ENCODE measurements around the gene CLEC11A. TPM values are rescaled to one million over a fixed set of nuclear protein-coding genes. Genes with fewer than 3 reads are reported as not detected.

The CLEC11A gene, protein sequence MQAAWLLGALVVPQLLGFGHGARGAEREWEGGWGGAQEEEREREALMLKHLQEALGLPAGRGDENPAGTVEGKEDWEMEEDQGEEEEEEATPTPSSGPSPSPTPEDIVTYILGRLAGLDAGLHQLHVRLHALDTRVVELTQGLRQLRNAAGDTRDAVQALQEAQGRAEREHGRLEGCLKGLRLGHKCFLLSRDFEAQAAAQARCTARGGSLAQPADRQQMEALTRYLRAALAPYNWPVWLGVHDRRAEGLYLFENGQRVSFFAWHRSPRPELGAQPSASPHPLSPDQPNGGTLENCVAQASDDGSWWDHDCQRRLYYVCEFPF
- polyA plus RNA-seq (ENCODE audit: insufficient read length): 21.5 TPM

DNA sequence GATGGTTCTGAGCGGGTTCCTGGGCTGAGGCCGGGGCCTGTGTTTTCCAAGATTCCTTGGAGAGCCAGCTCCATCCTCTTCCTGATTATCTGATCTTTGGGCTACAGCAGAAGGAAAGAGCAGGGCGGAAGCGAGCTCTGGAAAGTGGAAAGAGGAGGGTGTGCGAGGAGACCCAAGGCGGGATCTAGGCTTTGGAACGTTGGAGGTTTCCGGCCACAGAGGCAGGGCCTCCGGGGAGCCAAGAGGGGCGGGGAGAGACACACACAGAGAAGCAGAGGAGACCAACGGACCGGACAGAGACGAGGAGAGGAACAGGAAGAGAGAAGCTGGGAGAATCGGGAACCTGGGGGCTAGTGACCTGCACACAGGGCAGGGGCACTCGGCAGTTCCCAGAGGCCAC is at the start of gene CLEC11A:
Gene CLEC11A (plus strand): TSS at position 296 of the 400 bp plus-strand sequence. CDS start 162 bp downstream, outside the sequence.
- peak; percentile 79 for DNase-seq

DNA sequence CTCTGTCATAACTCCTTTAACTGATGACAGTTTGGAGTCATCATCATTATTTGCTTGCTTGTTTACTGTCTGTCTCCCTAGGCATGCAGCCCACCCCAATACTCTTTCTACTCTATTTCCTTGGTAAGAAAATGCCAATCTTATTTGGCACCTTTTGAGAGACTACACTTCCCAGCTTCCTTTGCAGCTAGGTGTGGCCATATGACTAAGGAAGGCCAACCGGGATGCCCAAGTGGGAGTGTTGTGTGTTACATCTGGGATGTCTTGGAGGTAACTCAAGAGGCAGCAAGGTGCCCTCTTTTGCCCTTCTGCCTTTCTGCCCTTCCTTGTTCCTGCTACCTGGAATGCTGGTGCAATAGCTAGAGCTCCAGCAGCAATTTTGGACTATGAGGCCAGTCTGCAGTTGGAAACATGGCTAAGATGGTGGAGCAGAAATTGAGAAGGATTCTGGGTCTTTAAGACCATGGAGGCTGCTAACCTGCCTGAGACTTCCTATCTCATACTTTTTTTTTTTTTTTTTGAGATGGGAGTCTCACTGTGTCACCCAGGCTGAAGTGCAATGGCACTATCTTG is 46.5 kb upstream of the CLEC11A start:
- no peak for DNase-seq

DNA sequence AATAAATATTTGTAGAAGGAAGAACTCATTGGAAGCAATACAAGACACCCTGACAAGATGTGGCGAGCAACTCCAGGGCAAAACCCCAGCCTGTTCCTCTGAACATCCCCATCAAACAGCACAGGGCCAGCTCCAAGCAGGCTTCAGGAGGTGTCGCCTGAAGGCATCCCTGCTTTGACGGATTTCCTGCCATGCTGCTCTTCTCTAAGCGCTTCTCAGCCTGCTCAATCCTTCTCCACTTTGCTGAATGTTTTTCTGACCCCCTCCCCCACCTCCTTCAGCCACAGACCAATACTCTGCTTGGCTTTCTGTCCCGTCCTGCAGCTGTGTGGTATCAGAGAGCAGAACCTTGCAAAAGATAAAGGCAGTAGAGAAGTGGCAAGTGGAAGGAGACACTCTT is 45.5 kb upstream of the CLEC11A start:
- no peak for DNase-seq

DNA sequence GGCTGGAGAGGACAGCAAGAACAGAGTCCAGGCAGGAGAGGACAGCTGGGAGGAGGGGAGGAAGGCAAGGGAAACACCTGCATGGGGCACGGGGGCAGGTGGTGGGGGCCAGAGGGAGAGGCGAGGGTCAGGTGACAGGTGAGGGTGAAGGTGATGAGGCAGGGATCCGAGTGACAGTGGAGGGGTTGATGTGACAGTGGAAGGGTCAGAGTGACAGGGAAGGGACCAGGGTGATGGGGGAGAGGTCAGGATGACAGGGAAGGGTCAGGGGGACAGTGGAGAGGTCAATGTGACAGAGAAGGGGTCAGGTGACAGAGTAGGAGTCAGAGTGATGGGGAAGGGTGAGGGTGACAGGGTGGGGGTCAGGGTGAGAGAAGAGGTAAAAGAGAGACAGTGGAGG is 44.8 kb upstream of the CLEC11A start:
- DNase-seq: no peak

DNA sequence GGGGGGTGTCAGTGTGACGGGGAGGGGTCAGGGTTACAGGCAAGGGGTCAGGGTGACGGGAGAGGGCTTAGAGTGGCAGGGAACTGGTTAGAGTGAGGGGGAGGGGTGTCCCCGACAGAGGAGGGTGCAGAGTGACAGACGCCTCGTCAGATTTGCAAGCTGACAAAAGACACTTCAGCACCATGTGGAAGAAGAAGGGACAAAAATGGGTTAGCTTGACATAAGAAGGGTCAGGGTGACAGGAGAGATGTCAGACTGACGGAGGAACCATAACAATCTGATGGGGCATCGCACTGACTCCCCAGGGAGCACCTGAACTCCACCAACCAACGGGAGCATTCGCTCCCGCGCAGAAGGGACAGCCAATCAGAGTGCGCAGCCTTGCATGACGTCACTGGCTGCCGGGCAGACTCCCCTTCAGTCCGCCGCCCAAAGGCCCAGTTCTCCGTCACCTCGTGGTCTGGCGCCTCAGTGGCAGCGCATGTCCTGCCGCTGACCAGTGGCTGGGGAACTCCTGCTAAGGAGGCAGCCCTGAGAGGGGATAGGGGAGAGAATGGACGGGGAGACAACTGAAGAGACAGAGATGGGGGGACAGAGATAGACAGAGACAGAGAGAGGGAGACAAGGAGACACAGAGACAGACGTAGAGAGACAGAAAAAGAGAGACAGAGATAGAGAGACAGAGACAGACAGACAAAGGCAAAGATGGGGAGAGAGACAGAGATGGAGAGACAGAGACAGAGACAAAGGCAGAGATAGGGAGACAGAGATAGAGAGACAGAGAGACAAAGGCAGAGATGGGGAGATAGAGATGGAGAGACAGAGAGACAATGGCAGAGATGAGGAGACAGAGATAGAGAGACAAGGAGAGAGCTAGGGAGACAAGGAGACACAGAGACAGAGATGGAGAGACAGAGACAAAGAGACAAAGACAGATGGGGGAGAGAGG is 43.7 kb upstream of the CLEC11A start:
- peak; percentile 73 for DNase-seq

DNA sequence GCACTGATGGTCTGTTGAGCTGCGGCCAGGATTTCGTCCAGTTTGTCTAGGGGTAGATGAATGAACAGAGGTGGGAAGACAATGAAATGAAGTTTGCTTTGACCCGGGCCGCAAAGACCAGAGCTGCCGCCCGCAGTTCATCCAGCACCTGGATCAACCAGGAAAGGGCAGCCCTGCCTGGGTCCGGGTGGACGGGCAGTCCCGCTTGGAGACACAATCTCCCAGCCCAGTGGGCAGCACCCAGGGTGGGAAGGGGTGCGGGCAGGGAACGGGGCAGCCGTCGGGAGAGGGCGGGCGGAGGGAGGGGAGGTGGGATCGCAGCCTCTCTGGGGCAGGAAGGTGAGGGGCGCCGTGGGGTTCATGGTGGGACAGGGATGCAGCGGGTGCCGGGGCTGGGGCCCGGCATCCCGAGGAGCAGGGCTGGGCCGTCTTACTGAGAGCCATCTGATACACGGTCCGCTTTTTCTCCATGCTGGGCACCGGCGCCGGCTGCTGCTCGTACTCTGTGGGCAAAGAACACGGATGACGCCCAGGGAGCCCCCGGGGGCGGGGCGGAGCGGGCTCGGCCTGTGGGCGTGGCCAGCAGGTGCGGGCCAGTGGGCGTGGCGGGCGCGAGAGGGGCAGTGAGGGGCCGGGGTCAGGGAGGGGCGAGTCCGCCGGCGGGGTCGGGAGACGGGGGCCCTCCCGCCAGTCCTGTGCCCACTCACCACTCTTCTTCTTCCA is 36.7 kb upstream of the CLEC11A start:
- DNase-seq: no peak

DNA sequence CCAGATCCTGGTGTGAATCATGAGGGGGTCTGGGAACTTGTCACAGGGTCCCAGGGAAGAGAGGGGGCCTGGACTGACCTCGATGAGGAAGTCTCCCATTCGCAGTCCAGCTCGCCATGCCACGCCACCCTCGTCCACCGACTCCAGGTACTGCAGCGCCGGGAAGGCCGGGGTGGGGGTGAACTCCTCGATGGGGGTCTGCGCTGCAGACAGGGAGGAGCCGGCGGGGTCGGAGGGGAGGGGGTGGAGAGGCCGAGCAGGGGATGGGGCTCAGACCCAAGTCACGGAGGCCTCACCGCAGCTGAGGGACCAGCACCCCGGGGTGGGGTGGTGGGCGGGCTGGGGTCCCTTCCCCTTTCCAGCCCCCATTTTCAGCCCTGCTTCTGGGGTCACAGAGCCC is 34.4 kb upstream of the CLEC11A start:
- no peak for DNase-seq

DNA sequence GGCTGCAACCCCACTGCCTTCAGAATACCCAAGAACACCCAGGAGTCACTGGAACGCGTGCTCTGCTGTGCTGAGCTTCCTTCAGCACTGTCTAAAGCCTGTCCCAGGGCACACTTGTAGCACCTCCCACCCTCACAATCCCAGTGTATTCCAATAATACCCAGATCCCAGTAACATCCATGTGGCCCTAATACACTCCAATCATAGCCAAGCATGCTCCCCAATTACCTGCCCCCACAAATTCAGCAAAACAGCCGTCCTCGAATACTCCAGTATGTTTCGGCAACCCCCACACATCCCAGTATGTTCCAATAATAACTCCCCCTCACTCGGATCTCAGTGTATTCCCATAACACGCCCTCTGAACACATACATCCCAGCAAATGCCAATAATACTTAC is 32.7 kb upstream of the CLEC11A start:
- no peak for DNase-seq

DNA sequence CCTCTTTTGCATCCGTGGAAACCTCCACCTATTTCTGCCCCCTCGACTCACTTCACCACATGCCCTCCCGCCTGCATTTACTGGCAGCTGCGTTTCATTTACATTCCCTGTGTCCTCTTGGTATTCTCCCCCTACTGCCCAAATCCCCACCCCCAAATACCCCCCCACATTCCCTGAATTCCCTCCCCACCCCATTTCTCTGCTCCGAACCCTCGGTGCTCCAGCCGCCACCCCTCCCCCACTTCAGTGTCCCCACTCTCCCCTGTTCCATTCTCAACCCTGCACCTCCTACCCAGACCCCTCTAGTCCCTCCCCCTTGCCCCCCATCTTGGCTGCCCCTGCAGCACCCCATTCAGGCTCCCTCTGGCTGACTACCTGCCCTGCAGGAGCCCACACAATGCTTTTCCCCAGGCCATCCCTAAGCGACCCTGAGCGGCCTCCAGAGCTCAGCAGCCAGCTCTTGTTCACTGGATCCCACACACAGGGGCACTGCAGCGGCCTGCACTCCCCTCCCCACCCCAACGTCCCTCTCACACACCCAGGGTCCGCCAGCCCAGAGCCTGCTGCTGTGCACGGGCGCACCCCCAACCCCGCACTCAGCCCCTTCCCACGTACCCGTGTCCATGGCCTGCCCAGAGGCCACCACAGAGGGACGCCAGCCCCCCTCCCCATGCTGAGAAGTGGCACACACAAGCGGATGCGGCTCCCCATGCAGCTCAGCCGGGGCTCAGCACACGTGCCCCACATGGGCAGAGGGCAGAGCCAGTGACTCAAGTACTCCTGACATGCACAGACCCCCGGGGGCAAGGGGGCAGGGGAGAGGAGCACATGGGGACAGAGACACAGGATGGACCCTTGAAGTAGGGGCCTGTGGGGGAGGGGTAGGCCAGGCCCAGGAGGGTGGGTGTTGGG is 29.8 kb upstream of the CLEC11A start:
- DNase-seq: no peak

DNA sequence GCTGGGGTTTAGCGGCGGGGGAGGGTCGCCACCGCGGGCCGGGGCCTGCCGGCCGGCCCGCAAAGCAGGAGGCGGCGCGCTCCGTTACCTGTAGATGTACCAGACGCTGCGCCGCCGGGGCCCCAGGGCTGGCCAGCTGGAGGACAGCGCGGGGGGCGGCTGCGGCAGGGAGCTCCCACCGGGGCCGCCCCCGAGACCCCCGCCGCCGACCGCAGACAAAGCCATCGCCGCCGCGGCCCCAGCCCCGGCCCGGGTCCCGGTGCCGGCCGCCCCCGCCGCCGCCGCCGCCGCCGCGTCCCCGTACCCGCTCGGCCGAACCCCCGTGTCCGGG is 28.4 kb upstream of the CLEC11A start:
- DNase-seq: no peak

DNA sequence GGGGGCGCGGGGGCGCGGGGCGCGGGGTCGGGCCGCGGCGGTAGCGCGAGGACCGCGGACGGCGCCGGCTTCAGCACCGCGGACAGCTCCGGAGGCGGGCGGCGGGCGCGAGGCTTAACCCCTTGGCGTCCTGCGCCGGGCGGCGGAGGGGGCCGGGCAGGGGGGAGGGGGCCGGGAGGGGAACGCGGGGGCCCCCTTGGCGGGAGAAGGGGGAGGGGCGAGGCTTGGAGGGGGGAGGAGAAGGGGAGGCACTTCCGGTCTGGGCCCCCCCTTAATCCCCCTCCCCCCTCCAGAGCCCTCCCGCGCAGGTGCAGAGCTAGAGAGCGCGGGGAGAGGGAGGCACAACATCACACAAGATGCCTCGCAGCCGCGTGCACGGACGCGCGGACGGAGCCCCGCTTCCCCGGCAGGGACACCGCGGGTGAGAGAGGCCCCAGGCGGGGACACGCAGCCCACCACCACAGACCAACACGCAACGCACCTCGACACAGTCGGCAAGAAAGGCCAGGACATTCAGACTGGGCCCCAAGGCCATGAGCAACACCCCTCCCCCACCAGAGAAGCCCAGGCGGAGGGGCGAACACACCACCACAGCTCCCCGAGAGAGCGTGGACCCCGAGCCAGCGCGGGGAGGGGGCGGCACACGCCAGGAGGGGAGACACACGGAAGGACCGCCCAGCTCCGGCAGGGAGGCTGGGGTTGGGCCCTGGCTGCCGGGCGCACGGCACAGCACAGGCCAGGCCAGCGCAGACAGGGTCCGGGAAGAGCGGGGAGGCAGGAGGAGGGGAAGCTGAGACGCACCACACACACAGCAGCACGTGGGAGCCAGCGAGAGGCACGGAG is 27.7 kb upstream of the CLEC11A start:
- peak; percentile 19 for DNase-seq

DNA sequence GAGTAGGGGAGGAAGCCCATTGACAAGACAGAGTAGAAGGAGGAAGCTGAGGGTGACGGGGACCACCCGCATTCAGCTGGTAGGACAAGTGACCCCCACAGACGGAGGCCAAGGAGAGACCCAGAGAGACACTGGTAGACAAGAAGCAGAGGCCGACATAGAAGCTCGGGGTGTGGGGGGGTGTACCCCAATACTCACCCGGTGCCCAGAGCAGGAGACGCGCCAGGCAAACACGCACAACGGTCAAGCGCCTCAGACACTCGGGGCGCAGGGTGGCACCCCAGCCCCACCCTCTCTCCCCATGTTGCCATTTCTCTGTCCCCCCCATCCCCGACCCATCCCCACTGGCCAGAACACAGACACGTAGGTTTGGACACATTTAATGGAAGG is 27.1 kb upstream of the CLEC11A start:
- DNase-seq: no peak

DNA sequence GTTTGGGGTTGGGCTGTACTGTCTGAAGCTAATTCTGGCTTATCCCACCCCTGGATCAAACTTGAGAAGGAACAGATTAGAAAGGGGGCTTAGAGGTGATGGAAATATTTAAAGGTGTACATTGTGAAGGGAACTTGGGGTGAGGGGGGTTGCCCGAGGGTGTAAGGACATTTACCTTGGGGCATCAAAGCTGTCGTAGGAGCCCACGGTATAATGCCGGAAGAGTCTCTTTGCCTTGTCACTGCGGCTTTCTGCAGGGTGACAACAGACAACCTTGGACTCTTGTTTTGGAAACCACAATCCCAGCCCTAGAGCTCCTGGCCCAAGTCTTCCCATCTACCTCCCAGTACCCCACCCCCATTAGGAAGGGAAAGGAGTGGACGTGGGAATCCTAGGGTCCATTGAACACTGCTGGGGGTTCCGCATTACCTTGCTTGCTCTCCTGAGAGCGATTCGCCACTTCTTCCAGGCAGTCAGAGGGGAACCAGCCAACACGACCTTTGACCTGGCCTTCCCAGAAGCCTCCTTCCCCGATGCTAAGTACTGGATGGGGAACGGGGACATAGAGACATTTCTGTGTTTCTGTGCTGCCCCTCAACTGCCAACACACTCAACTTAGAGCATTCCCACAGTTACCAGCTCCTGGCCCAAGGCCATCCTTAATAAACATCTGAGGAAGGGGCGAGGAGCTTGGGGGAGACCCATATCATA is 25.6 kb upstream of the CLEC11A start:
- DNase-seq: no peak

DNA sequence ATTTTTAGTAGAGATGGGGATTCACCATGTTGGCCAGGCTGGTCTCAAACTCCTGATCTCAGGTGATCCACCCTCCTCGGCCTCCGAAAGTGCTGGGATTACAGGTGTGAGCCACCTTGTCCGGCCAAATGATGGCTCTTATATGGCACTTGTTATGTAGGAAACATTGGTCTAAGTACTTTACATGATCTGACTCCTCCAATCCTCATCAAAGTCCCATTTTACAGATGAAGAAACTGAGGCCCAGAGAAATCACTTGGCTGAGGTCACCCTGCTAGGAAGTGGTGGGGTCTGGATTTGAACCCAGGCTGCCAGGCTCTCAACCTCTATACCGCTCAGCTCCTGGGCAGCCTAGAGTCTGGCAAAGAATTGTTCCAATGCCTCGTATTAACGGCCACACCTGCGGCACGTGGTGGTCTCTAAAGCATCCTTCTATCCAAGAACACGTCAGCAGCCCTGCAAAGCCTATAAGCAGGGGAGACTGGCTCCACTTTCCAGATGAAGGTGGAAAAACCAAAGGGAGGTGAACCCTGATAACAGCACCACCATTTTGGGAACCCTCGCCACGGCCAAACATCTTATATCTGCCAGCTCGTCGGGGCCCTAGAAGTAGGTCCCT is 21.7 kb upstream of the CLEC11A start:
- no peak for DNase-seq

DNA sequence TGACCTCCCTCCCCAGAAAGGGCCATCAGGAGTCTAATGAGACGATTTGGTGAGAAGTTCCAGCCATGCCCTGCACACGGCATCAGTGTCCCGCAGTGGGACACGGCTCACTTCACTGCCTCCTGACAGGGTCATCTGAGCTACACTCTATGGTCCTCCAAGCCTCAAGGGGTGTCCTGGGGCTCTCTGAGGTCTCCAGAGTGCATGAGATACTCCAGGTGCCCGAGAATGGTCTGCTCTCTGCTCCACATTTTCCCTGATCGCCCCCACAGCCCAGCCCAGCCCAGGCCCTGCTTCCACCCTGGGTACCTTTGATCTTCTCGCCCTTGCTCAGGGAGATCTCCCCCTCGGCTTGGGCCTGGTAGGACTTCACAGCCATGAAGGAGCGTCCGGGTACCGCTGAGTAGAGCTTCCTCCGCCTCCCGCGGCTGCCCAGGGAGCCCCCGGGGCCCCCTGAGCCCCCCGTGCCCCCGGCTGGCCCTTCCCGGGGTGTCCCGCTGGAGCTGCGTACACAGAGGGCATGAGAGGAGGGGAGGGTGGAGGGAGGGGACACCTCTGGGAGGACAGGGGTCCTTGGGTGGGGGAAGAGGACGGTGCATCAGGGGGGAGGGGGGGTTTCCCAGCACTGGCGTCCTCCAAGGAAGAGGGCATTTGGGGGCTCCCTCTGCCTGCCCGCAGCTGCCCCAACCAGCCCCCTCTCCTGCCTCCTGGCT is 20.9 kb upstream of the CLEC11A start:
- no peak for DNase-seq

DNA sequence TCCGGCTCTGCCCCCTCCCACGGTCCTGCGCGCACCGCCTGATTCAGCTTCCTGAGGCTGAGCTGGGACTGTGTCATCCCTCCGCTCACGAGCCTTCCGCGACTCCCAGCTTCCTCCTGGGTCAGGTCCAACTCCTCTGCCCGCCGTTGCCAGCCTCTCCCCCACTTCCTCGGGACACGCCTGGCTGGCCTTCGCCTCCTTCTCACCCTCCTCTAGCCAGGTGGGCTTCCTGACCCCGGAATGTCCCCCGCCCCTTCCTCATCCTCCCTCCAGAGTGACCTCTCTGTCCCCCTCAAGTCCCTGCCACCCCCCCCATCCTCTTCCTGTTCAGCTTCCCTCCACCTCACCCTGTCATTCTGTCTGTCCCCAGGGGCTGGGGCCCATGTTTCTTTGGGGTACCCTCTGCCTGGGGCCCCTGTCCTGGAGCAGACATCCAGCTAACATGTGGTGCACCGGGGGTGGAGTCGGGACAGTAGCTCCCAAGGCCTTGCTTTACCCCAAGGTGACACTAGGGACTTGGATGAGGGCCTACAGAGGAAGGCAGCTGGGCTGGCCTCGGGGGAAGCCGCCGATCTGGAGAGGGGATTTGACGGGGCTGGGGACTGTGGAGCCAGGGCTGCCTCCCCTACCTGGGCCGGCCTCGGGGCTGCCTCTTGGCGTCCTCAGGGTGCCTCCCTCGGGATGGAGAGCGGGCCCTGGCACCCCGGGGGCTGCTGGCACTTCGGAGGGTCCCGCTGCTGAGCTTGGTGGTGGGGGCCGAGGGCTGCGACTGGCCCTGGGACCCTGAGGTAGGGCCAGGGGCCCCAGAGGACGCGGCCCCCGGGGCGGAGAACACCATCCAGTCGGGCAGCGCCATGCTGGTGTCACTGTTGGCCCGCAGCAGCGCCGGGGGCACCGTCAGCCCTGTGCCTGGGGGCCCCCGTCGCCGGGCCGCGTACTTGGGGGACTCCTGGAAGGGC is 20.0 kb upstream of the CLEC11A start:
- DNase-seq: no peak

DNA sequence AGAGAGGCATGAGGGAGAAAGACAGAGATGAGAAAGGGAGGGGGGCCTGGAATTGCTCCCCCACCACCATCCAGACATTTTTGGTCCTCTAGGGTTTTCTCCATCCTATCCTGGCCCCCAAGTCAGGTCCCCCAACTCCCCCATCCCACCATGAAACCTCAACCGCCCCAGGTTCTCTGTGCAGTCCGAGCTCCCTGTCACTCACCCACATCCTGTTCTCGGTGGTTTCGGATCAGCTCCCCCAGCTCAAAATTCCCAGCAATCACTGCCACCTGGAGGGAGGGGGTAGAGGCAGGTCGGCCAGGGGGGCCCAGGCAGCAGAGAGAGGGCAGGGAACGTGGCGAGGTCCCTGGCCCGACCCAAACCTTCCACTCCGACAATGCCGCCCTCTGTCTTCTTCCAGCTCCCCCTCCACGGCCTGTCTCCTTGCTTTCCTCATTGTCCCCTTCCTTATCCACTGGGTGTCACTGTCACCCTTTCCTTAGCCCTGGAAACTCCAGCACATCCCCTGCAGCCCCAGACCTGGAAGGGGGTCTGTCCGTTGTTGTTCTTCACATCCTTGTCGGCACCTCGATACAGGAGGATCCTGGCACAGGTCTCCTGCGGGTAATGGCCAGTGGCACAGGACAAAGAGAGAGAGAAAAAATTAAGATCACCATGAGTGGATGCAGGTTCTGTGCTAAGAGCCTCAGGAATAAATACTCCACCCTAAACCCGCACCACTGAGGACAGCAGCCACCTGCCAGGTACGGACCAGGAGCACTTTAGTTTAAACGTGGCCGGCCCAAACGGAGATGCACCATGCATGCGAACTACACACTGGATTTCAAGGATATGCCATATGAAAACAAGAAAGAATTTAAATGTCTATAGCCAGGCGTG is 19.0 kb upstream of the CLEC11A start:
- no peak for DNase-seq
